HepG2 (cell line): Measurements from ENCODE around the gene STATH. TPM values are rescaled to one million over a fixed set of nuclear protein-coding genes. Genes with fewer than 3 reads are reported as not detected.
A peak's percentile ranks its signal among the peaks of the same experiment; 100 is the strongest.

Source experiments
- CBX5 ChIP-seq: sonication (generic); formaldehyde crosslinking; IDR thresholded peaks from 2 replicates; pipeline ENCODE4 v1.4.0; 2020; ENCODE audit warnings: missing genetic modification reagents, borderline replicate concordance
- FOXJ3 ChIP-seq: sonication (generic); formaldehyde crosslinking; IDR thresholded peaks from 2 replicates; pipeline ENCODE4 v1.4.0; 2020; ENCODE audit warnings: missing genetic modification reagents, mild to moderate bottlenecking, borderline replicate concordance
- ISX ChIP-seq: sonication (generic); formaldehyde crosslinking; conservative IDR thresholded peaks from 2 replicates; pipeline ENCODE4 v1.5.0; 2020; ENCODE audit warnings: missing genetic modification reagents
- KLF16 ChIP-seq, 2 experiments: sonication (generic) in 1 of 2; formaldehyde crosslinking in 1 of 2; IDR thresholded peaks; 2 replicates each; pipeline versions ENCODE4 v1.6.1 to v1.8.0; 2016 to 2023; ENCODE audit warnings: missing genetic modification reagents in 2 of 2, missing compliant biosample characterization in 1 of 2
- MEF2D ChIP-seq: sonication (generic); formaldehyde crosslinking; IDR thresholded peaks from 2 replicates; pipeline ENCODE4 v1.5.1; 2020; ENCODE audit warnings: mild to moderate bottlenecking, missing genetic modification reagents
- NCOA5 ChIP-seq: sonication (generic); formaldehyde crosslinking; IDR thresholded peaks from 2 replicates; pipeline ENCODE4 v1.4.0; 2020; ENCODE audit warnings: missing genetic modification reagents
- RXRB ChIP-seq: IDR thresholded peaks from 2 replicates; pipeline ENCODE4 v1.6.1; 2016; ENCODE audit warnings: borderline replicate concordance, missing genetic modification reagents, missing compliant biosample characterization
- SALL1 ChIP-seq: sonication (generic); formaldehyde crosslinking; IDR thresholded peaks from 2 replicates; pipeline ENCODE4 v1.8.0; 2022; ENCODE audit warnings: mild to moderate bottlenecking, missing genetic modification reagents
- SP5 ChIP-seq: IDR thresholded peaks from 2 replicates; pipeline ENCODE4 v1.6.1; 2016; ENCODE audit warnings: low read depth, borderline replicate concordance
- ZFY ChIP-seq: sonication (generic); formaldehyde crosslinking; IDR thresholded peaks from 2 replicates; pipeline ENCODE4 v1.4.0; 2020; ENCODE audit warnings: missing genetic modification reagents
- ZMYM3 ChIP-seq: sonication (generic); formaldehyde crosslinking; IDR thresholded peaks from 2 replicates; pipeline ENCODE4 v1.5.1; 2020; ENCODE audit warnings: mild to moderate bottlenecking, missing genetic modification reagents
- ZNF12 ChIP-seq: sonication (generic); formaldehyde crosslinking; IDR thresholded peaks from 2 replicates; pipeline ENCODE4 v1.5.0; 2020; ENCODE audit warnings: missing genetic modification reagents
- ZNF235 ChIP-seq: sonication (generic); formaldehyde crosslinking; IDR thresholded peaks from 2 replicates; pipeline ENCODE4 v1.8.1; 2023; ENCODE audit warnings: mild to moderate bottlenecking, missing genetic modification reagents, borderline replicate concordance
- ZNF260 ChIP-seq: sonication (generic); formaldehyde crosslinking; IDR thresholded peaks from 2 replicates; pipeline ENCODE4 v1.4.0; 2020; ENCODE audit warnings: missing genetic modification reagents, low read depth, mild to moderate bottlenecking, borderline replicate concordance
- ZNF709 ChIP-seq: sonication (generic); formaldehyde crosslinking; IDR thresholded peaks from 2 replicates; pipeline ENCODE4 v1.5.0; 2020; ENCODE audit warnings: mild to moderate bottlenecking, missing genetic modification reagents
- ZNF720 ChIP-seq: sonication (generic); formaldehyde crosslinking; IDR thresholded peaks from 2 replicates; pipeline ENCODE4 v1.4.0; 2020; ENCODE audit warnings: missing genetic modification reagents
- ZNF891 ChIP-seq: sonication (generic); formaldehyde crosslinking; IDR thresholded peaks from 2 replicates; pipeline ENCODE4 v1.5.0; 2020; ENCODE audit warnings: mild to moderate bottlenecking, missing genetic modification reagents
- polyA plus RNA-seq, 8 experiments: library from polyadenylated mRNA; depleted of rRNA in 3 of 8; stranded (reverse) in 7 of 8; unstranded in 1 of 8; fragments of >200 nt; fragmentation: Illumina TruSeq in 4 of 8; extraction: Trizol in 4 of 8; gene quantifications; 2 replicates each; pipeline versions ENCODE4 v1.2.1 to v1.2.3, GENCODE V29; 2011 to 2016; ENCODE audit warnings: low read depth in 4 of 8, missing spikeins in 1 of 8, mixed read lengths in 1 of 8; ENCODE audit not compliant: insufficient read depth in 1 of 8
- total RNA-seq, 5 experiments: library from RNA; depleted of rRNA; stranded (reverse); fragments of >200 nt; fragmentation: Illumina TruSeq; extraction: Trizol; gene quantifications; 2 replicates each; pipeline ENCODE4 v1.2.3, GENCODE V29; 2016; ENCODE audit warnings: low read depth in 1 of 5
- TF ChIP-seq, protein P1 (sequence below): sonication (generic); formaldehyde crosslinking; IDR thresholded peaks from 2 replicates; pipeline ENCODE4 v1.9.0; 2021; ENCODE audit warnings: mild to moderate bottlenecking, missing genetic modification reagents
- TF ChIP-seq, protein P2 (sequence below): sonication (generic); formaldehyde crosslinking; IDR thresholded peaks from 2 replicates; pipeline ENCODE4 v1.5.1; 2020; ENCODE audit warnings: mild to moderate bottlenecking, missing genetic modification reagents, borderline replicate concordance
- TF ChIP-seq, protein P3 (sequence below): sonication (generic); formaldehyde crosslinking; IDR thresholded peaks from 2 replicates; pipeline ENCODE4 v1.4.0; 2020; ENCODE audit warnings: missing genetic modification reagents

STATH gene
- total and polyA plus RNA-seq, 2 of the 13 experiments (the other 11 are each of a cell fraction or from before 2014, with no cell fraction given): not detected

DNA sequence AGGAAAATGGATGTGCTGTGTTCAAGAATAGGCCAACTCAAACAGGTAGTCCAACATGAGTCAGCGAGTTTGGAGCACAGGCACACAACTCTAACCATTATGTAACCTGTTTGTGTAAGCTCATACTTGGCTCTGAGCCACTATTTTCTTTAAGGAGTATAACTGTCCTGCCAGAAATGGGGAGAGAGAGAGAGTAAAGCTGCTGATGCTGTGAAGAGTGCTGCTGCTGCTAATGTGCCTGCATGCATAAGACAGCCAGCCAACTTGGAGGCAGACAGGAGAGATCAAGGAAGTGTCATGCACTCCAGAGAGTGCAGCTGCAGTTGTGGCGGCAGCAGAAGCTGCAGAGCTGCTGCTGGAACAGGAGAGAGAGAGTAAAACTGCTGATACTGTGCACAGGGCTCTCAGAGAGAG lies 11.7 kb upstream of the STATH start (continued):
- TF ChIP-seq, protein P1, sequence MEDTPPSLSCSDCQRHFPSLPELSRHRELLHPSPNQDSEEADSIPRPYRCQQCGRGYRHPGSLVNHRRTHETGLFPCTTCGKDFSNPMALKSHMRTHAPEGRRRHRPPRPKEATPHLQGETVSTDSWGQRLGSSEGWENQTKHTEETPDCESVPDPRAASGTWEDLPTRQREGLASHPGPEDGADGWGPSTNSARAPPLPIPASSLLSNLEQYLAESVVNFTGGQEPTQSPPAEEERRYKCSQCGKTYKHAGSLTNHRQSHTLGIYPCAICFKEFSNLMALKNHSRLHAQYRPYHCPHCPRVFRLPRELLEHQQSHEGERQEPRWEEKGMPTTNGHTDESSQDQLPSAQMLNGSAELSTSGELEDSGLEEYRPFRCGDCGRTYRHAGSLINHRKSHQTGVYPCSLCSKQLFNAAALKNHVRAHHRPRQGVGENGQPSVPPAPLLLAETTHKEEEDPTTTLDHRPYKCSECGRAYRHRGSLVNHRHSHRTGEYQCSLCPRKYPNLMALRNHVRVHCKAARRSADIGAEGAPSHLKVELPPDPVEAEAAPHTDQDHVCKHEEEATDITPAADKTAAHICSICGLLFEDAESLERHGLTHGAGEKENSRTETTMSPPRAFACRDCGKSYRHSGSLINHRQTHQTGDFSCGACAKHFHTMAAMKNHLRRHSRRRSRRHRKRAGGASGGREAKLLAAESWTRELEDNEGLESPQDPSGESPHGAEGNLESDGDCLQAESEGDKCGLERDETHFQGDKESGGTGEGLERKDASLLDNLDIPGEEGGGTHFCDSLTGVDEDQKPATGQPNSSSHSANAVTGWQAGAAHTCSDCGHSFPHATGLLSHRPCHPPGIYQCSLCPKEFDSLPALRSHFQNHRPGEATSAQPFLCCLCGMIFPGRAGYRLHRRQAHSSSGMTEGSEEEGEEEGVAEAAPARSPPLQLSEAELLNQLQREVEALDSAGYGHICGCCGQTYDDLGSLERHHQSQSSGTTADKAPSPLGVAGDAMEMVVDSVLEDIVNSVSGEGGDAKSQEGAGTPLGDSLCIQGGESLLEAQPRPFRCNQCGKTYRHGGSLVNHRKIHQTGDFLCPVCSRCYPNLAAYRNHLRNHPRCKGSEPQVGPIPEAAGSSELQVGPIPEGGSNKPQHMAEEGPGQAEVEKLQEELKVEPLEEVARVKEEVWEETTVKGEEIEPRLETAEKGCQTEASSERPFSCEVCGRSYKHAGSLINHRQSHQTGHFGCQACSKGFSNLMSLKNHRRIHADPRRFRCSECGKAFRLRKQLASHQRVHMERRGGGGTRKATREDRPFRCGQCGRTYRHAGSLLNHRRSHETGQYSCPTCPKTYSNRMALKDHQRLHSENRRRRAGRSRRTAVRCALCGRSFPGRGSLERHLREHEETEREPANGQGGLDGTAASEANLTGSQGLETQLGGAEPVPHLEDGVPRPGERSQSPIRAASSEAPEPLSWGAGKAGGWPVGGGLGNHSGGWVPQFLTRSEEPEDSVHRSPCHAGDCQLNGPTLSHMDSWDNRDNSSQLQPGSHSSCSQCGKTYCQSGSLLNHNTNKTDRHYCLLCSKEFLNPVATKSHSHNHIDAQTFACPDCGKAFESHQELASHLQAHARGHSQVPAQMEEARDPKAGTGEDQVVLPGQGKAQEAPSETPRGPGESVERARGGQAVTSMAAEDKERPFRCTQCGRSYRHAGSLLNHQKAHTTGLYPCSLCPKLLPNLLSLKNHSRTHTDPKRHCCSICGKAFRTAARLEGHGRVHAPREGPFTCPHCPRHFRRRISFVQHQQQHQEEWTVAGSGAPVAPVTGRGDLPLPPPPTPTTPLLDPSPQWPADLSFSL (CRISPR knock-in tag): peak; percentile 75
- TF ChIP-seq MEF2D (CRISPR knock-in tag) (0 out of 2 replicates have a peak, but pooled peaks have one; percentile 24), ZFY (0 out of 2 replicates have a peak, but pooled peaks have one; percentile 30), ZMYM3 (peak; percentile 60; the same call in 1 of the 2 replicates), ZNF709 (CRISPR knock-in tag) (no peak), FOXJ3 (peak; percentile 61; the same call in 1 of the 2 replicates), NCOA5 (CRISPR knock-in tag) (no peak), SALL1 (peak; percentile 72), ZNF720 (CRISPR knock-in tag) (no peak), ZNF891 (CRISPR knock-in tag) (no peak), SP5 (CRISPR knock-in tag) (no peak), ISX (CRISPR knock-in tag) (no peak), ZNF235 (CRISPR knock-in tag) (no peak), ZNF260 (CRISPR knock-in tag) (no peak), CBX5 (peak; percentile 69; the same call in 1 of the 2 replicates), RXRB (CRISPR knock-in tag) (peak; percentile 71), ZNF12 (CRISPR knock-in tag) (no peak), KLF16 (CRISPR knock-in tag; IDR thresholded peaks at IDR 0.05) (peak in 1 of 2 experiments; percentile 43; a peak in 1 of 4 replicates)
- TF ChIP-seq, protein P2, sequence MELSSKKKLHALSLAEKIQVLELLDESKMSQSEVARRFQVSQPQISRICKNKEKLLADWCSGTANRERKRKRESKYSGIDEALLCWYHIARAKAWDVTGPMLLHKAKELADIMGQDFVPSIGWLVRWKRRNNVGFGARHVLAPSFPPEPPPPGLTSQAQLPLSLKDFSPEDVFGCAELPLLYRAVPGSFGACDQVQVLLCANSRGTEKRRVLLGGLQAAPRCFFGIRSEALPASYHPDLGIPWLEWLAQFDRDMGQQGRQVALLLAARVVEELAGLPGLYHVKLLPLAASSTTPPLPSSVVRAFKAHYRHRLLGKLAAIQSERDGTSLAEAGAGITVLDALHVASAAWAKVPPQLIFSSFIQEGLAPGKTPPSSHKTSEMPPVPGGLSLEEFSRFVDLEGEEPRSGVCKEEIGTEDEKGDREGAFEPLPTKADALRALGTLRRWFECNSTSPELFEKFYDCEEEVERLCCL (CRISPR knock-in tag): no peak
- TF ChIP-seq, protein P3, sequence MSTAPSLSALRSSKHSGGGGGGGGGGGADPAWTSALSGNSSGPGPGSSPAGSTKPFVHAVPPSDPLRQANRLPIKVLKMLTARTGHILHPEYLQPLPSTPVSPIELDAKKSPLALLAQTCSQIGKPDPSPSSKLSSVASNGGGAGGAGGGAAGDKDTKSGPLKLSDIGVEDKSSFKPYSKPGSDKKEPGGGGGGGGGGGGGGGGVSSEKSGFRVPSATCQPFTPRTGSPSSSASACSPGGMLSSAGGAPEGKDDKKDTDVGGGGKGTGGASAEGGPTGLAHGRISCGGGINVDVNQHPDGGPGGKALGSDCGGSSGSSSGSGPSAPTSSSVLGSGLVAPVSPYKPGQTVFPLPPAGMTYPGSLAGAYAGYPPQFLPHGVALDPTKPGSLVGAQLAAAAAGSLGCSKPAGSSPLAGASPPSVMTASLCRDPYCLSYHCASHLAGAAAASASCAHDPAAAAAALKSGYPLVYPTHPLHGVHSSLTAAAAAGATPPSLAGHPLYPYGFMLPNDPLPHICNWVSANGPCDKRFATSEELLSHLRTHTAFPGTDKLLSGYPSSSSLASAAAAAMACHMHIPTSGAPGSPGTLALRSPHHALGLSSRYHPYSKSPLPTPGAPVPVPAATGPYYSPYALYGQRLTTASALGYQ (CRISPR knock-in tag): 0 out of 2 replicates have a peak, but pooled peaks have one; percentile 41
